RWPE1 (cell line): ENCODE measurements around the gene ACAN.
A peak's percentile ranks its signal among the peaks of the same experiment; 100 is the strongest.

Experiments
- CTCF ChIA-PET: fragments of 350-600 bp; sonication (Branson Sonifier 250); formaldehyde crosslinking; extraction: SDS; loops from one replicate; lab custom pipeline; 2021; lab: Yijun Ruan, JAX
- POLR2A ChIA-PET: fragments of 400-600 bp; formaldehyde crosslinking; extraction: SDS; loops from one replicate; lab custom pipeline; 2020; ENCODE audit warnings: antibody characterized with exemption; ENCODE audit not compliant: low non-redundant PET; lab: Yijun Ruan, JAX
- DNase-seq: peaks from one replicate; pipeline ENCODE4 v3.0.0; 2012; ENCODE audit warnings: low spot score
- H3K27ac ChIP-seq: fragments of 450-650 bp; 2 replicates; pipeline ENCODE4 v1.5.1; 2017
- CTCF ChIP-seq: fragments of 450-650 bp; conservative IDR thresholded peaks from 2 replicates; pipeline ENCODE4 v1.5.1; 2017; ENCODE audit warnings: low read depth, mild to moderate bottlenecking

Gene ACAN

GRCh38 chr15:88900309-88900981 lies 97.2 kb downstream of the ACAN start:
- peak overlapping the region; percentile 63 for H3K27ac ChIP-seq
- no peak for TF ChIP-seq CTCF
- ChIA-PET POLR2A (no interaction called here), CTCF (interaction anchor here (0.7 to 1.0 kb wide), 3 partner anchors 117 to 277 kb away, joined by 3 to 5 read pairs (median 3); no protein-coding TSS in a partner anchor)
- no peak for DNase-seq

- ChIA-PET CTCF (interaction anchor here (0.7 to 1.0 kb wide), 2 partner anchors 116 to 266 kb away, joined by 3 read pairs; no protein-coding TSS in a partner anchor), POLR2A (no interaction called here)
- DNase-seq: no peak
- peak overlapping the region; percentile 63 for H3K27ac ChIP-seq
- no peak for TF ChIP-seq CTCF
Measured at GRCh38 chr15:88900982-88901418, 97.8 kb downstream of the ACAN start.

GRCh38 chr15:88901508-88902220 lies 98.4 kb downstream of the ACAN start:
- CTCF ChIA-PET: interaction anchor here (1.0 kb wide), 1 partner anchor 116 kb away, joined by 3 read pairs; no protein-coding TSS in a partner anchor
- no peak for TF ChIP-seq CTCF
- DNase-seq: no peak
- peak overlapping the region; percentile 34 for H3K27ac ChIP-seq
- POLR2A ChIA-PET: no interaction called here

- ChIA-PET POLR2A (no interaction called here), CTCF (interaction anchor here (1.5 to 2.0 kb wide), 2 partner anchors 116 to 276 kb away, joined by 4 to 8 read pairs; no protein-coding TSS in a partner anchor)
- no peak for TF ChIP-seq CTCF
- no peak for DNase-seq
- peak overlapping the region; percentile 11; the same call in 1 of the 2 replicates for H3K27ac ChIP-seq
Measured at GRCh38 chr15:88902221-88902835, 99.1 kb downstream of the ACAN start.

- ChIA-PET POLR2A (no interaction called here), CTCF (interaction anchor here (0.6 to 2.0 kb wide), 3 partner anchors 102 to 275 kb away, joined by 3 to 8 read pairs (median 4); no protein-coding TSS in a partner anchor)
- H3K27ac ChIP-seq: peak overlapping the region; percentile 11; the same call in 1 of the 2 replicates
- no peak for TF ChIP-seq CTCF
- DNase-seq: no peak
Measured at GRCh38 chr15:88902846-88903245, 99.6 kb downstream of the ACAN start.

GRCh38 chr15:88904257-88904623 lies 101.0 kb downstream of the ACAN start:
- no peak for DNase-seq
- peak overlapping the region; percentile 80 for H3K27ac ChIP-seq
- TF ChIP-seq CTCF: no peak
- POLR2A ChIA-PET: no interaction called here
- CTCF ChIA-PET: interaction anchor here (0.5 to 2.0 kb wide), 23 partner anchors 9 to 430 kb away, joined by 3 to 27 read pairs (median 5); partner anchors contain the start of gene HAPLN3
